GM18868 (cell line): ENCODE measurements around the gene ACTL6A.
A peak's percentile ranks its signal among the peaks of the same experiment; 100 is the strongest.

Source experiments
- ATAC-seq: cut with Tn5 transposase; IDR thresholded peaks from one replicate; pipeline ENCODE4 v1.9.1; 2021; ENCODE audit warnings: mild to moderate bottlenecking, moderate library complexity; ENCODE audit not compliant: unreplicated experiment

Gene ACTL6A

GRCh38 chr3:179589143-179589542, 26.4 kb downstream of the ACTL6A start:
- peak; percentile 87 for ATAC-seq

GRCh38 chr3:179590669-179591068, 27.9 kb downstream of the ACTL6A start:
- ATAC-seq, result no peak

GRCh38 chr3:179591313-179591712, 28.6 kb downstream of the ACTL6A start:
- ATAC-seq, result no peak

- no peak for ATAC-seq
Measured at GRCh38 chr3:179599531-179599930, 36.8 kb downstream of the ACTL6A start.

- ATAC-seq, result no peak
Measured at GRCh38 chr3:179603321-179603720, 40.6 kb downstream of the ACTL6A start.

- ATAC-seq, result no peak
Measured at GRCh38 chr3:179603831-179604230, 41.1 kb downstream of the ACTL6A start.

GRCh38 chr3:179604321-179605078, 41.8 kb downstream of the ACTL6A start, which contains the start of the genes MRPL47 and NDUFB5:
Gene MRPL47, minus strand, starts transcription at chr3:179604638. Its CDS starts 14 bp downstream, at chr3:179604624.
Gene NDUFB5, plus strand, starts transcription at chr3:179604794. Its CDS starts 22 bp downstream, at chr3:179604816.
- peak; percentile 92 for ATAC-seq

GRCh38 chr3:179606534-179607085, 43.9 kb downstream of the ACTL6A start:
- peak; percentile 16 for ATAC-seq

- peak; percentile 64 for ATAC-seq
Measured at GRCh38 chr3:179608931-179609720, 46.4 kb downstream of the ACTL6A start.

- no peak for ATAC-seq
Measured at GRCh38 chr3:179610066-179610465, 47.3 kb downstream of the ACTL6A start.

GRCh38 chr3:179613807-179614206, 51.1 kb downstream of the ACTL6A start:
- ATAC-seq, result no peak

GRCh38 chr3:179615458-179616173, 52.9 kb downstream of the ACTL6A start:
- ATAC-seq, result no peak

GRCh38 chr3:179622023-179622422, 59.3 kb downstream of the ACTL6A start:
- no peak for ATAC-seq

GRCh38 chr3:179624451-179624850, 61.7 kb downstream of the ACTL6A start:
- ATAC-seq, result no peak

GRCh38 chr3:179630753-179631451, 68.2 kb downstream of the ACTL6A start:
- ATAC-seq, result peak; percentile 64
